ENCODE data around the gene C1QTNF2. TPM values are rescaled to one million over a fixed set of nuclear protein-coding genes. Genes with fewer than 3 reads are reported as not detected.

Gene C1QTNF2
- polyA plus RNA-seq, 1 donor (not counting 4 experiments of a cell fraction or from before 2014, with no cell fraction given), result 0.07 TPM

DNA sequence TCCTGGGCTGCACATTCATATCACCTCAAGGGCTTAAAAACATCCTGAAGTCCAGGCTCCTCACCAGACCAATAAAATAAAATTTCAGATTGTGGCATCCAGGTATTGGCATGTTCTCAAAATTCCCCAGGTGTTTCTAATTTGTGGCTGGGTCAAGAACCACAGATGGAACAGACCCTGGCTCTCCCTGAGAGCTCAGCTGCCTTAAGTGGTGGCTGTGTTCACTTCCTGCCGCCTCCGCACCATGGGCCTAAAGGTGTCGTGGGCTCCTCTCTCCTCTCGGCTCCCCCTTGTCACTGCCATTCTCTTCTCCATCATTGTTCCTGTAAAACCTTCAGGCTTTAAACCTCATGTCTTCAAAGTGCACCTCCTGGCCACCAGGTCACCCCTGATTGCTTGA lies 40.2 kb downstream of the C1QTNF2 start:
- dilution Hi-C loops (cut with MboI; ENCODE audit: extremely low pct_ligation_motif_present, low sequenced_read_pairs), result no loop called here
- Histone ChIP-seq H3K9ac (ENCODE audit: control insufficient read depth, extremely low read depth, insufficient read depth, low read length) (no peak overlapping the region), H3K4me2 (ENCODE audit: control insufficient read depth, extremely low read depth, insufficient read depth, low read depth, low read length) (no peak overlapping the region), H3K9me3 (ENCODE audit: control insufficient read depth, low read depth, low read length) (no peaks in the 10 kb centered on the region), H3K36me3 (ENCODE audit: control insufficient read depth in 2 of 2, extremely low read depth in 1 of 2, insufficient read depth in 2 of 2, low read length in 2 of 2) (no peaks in the 10 kb centered on the region), H3K4me1 (ENCODE audit: control insufficient read depth, extremely low read depth, insufficient read depth, low read length) (peaks cover under 1% of the 10 kb centered on the region), H3K27me3 (ENCODE audit: control insufficient read depth, extremely low read depth, insufficient read depth, low read length) (peaks cover 2% of the 10 kb centered on the region), H2AFZ (ENCODE audit: control insufficient read depth, low read length) (no peak overlapping the region), H3K9me1 (ENCODE audit: control insufficient read depth, extremely low read depth, insufficient read depth, low read length) (no peaks in the 10 kb centered on the region), H3K79me2 (ENCODE audit: control insufficient read depth, insufficient read depth, low read length) (no peaks in the 10 kb centered on the region), H3K27ac (ENCODE audit: control insufficient read depth, insufficient read depth, low read length) (no peak overlapping the region), H3K4me3 (ENCODE audit: control insufficient read depth in 2 of 3, extremely low read depth in 1 of 3, insufficient read depth in 2 of 3, low read depth in 1 of 3, low read length in 3 of 3) (no peak overlapping the region), H4K20me1 (ENCODE audit: control insufficient read depth, extremely low read depth, insufficient read depth, low read length) (no peaks in the 10 kb centered on the region)
- FAIRE-seq (no peak), DNase-seq (ENCODE audit: low read depth, low spot score) (no peak)
- no peak for TF ChIP-seq EZH2 (IDR thresholded peaks at IDR 0.05; ENCODE audit: low read length)
- TF ChIP-seq, protein P1, sequence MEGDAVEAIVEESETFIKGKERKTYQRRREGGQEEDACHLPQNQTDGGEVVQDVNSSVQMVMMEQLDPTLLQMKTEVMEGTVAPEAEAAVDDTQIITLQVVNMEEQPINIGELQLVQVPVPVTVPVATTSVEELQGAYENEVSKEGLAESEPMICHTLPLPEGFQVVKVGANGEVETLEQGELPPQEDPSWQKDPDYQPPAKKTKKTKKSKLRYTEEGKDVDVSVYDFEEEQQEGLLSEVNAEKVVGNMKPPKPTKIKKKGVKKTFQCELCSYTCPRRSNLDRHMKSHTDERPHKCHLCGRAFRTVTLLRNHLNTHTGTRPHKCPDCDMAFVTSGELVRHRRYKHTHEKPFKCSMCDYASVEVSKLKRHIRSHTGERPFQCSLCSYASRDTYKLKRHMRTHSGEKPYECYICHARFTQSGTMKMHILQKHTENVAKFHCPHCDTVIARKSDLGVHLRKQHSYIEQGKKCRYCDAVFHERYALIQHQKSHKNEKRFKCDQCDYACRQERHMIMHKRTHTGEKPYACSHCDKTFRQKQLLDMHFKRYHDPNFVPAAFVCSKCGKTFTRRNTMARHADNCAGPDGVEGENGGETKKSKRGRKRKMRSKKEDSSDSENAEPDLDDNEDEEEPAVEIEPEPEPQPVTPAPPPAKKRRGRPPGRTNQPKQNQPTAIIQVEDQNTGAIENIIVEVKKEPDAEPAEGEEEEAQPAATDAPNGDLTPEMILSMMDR (optimal IDR thresholded peaks at IDR 0.05 in 1 of 3, IDR thresholded peaks at IDR 0.05 in 1 of 3, conservative IDR thresholded peaks at IDR 0.05 in 1 of 3; ENCODE audit: extremely low read depth in 1 of 3, insufficient read depth in 2 of 3, low read length in 3 of 3), result no peak

DNA sequence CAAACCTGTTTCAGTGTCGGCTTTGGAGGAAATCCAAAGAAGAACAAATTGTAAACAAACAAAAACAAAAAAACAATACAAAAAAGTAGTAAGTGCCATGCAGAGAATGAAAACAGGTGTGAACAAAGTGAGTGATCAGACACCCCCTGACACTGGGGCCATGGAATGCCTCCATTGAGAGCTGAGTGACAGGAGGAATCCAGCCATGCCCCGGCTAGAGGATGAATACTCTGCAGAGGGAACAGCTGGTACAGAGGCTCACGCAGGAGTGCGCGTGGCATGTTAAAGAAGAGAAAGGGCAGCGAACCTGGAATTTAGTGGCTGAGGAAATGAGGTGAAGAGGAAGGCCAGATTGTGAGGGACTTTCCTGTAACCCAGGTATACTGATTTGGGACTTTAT lies 42.6 kb downstream of the C1QTNF2 start:
- H3K4me2 ChIP-seq (ENCODE audit: control insufficient read depth, extremely low read depth, insufficient read depth, low read depth, low read length), result no peak overlapping the region
- no peak for DNase-seq (ENCODE audit: low read depth, low spot score)
- H3K79me2 ChIP-seq (ENCODE audit: control insufficient read depth, insufficient read depth, low read length), result no peaks in the 10 kb centered on the region
- H3K36me3 ChIP-seq (ENCODE audit: control insufficient read depth in 2 of 2, extremely low read depth in 1 of 2, insufficient read depth in 2 of 2, low read length in 2 of 2), result no peaks in the 10 kb centered on the region
- TF ChIP-seq, protein P1 (optimal IDR thresholded peaks at IDR 0.05 in 1 of 3, IDR thresholded peaks at IDR 0.05 in 1 of 3, conservative IDR thresholded peaks at IDR 0.05 in 1 of 3; ENCODE audit: extremely low read depth in 1 of 3, insufficient read depth in 2 of 3, low read length in 3 of 3), result no peak
- no peak for TF ChIP-seq EZH2 (IDR thresholded peaks at IDR 0.05; ENCODE audit: low read length)
- no peak overlapping the region for H3K27ac ChIP-seq (ENCODE audit: control insufficient read depth, insufficient read depth, low read length)
- no peak for FAIRE-seq
- peaks cover 2% of the 10 kb centered on the region for H3K27me3 ChIP-seq (ENCODE audit: control insufficient read depth, extremely low read depth, insufficient read depth, low read length)
- H4K20me1 ChIP-seq (ENCODE audit: control insufficient read depth, extremely low read depth, insufficient read depth, low read length), result no peaks in the 10 kb centered on the region
- no peak overlapping the region for H2AFZ ChIP-seq (ENCODE audit: control insufficient read depth, low read length)
- dilution Hi-C loops (cut with MboI; ENCODE audit: extremely low pct_ligation_motif_present, low sequenced_read_pairs), result no loop called here
- no peaks in the 10 kb centered on the region for H3K9me3 ChIP-seq (ENCODE audit: control insufficient read depth, low read depth, low read length)
- H3K9me1 ChIP-seq (ENCODE audit: control insufficient read depth, extremely low read depth, insufficient read depth, low read length), result no peaks in the 10 kb centered on the region
- no peaks in the 10 kb centered on the region for H3K4me1 ChIP-seq (ENCODE audit: control insufficient read depth, extremely low read depth, insufficient read depth, low read length)
- H3K4me3 ChIP-seq (ENCODE audit: control insufficient read depth in 2 of 3, extremely low read depth in 1 of 3, insufficient read depth in 2 of 3, low read depth in 1 of 3, low read length in 3 of 3), result no peak overlapping the region
- H3K9ac ChIP-seq (ENCODE audit: control insufficient read depth, extremely low read depth, insufficient read depth, low read length), result no peak overlapping the region
